SW480 (cell line): ENCODE measurements around the gene AMY2B.
"Not testable (repeated sequence)": the region's sequence is repeated elsewhere in the genome, so short reads cannot be mapped to it uniquely, and the experiment has no call there.

ENCODE experiments used
- DNase-seq: peaks from one replicate; pipeline ENCODE4 v3.0.0-alpha.2; 2016; ENCODE audit warnings: low spot score

AMY2B gene

DNA sequence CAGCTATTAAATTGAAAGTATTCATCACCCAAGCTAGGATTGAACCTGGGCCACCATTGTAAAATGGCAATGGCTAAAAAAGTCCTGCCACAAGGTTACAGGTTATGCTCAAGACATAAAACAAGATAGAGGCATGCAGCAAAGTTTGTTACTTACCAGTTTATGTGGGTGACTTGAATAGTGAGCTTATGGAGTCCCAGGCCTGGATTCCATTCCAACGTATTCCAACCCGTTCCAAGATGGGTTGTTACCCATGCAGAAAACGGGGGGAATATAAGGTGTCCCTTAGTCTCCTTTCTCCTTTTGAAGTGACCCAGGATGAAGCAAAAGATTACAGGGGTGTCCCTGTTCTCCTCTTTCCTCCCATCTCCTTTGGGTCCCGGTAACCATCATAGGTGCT is 56.0 kb downstream of the AMY2B start:
- DNase-seq: not testable (repeated sequence)
